Rectal smooth muscle tissue (tissue), 1 donor: ENCODE results near the gene ENAM.
"Not testable (repeated sequence)": the region's sequence is repeated elsewhere in the genome, so short reads cannot be mapped to it uniquely, and the experiment has no call there.

Experiments
- H3K27ac ChIP-seq: one replicate; pipeline ENCODE4 v1.7.0; 2013; ENCODE audit warnings: low read depth, low read length, inconsistent platforms
- H3K27me3 ChIP-seq: one replicate; pipeline ENCODE4 v1.7.0; 2013; ENCODE audit warnings: low read length; ENCODE audit not compliant: control insufficient read depth, insufficient read depth
- H3K36me3 ChIP-seq: one replicate; pipeline ENCODE4 v1.7.0; 2013; ENCODE audit warnings: low read length; ENCODE audit not compliant: control insufficient read depth, insufficient read depth
- H3K4me1 ChIP-seq: one replicate; pipeline ENCODE4 v1.7.0; 2013; ENCODE audit warnings: low read length; ENCODE audit not compliant: control insufficient read depth, insufficient read depth
- H3K4me3 ChIP-seq: one replicate; pipeline ENCODE4 v1.7.0; 2013; ENCODE audit warnings: low read length
- H3K9ac ChIP-seq: one replicate; pipeline ENCODE4 v1.7.0; 2013; ENCODE audit warnings: low read length

ENAM gene

GRCh38 chr4:70687821-70688794 lies 59.6 kb downstream of the ENAM start, which contains the start of gene UTP3:
TSS of gene UTP3 (plus strand) at chr4:70688532. CDS start at chr4:70688678, 146 bp downstream.
- H3K9ac ChIP-seq = peak within 1 kb of the TSS; percentile 93
- H3K27ac ChIP-seq = peak within 1 kb of the TSS; percentile 94
- peaks cover 2% of the 10 kb centered on the region for H3K36me3 ChIP-seq
- H3K4me3 ChIP-seq = peak within 1 kb of the TSS; percentile 97
- H3K27me3 ChIP-seq = no peaks in the 10 kb centered on the region
- peaks cover 14% of the 10 kb centered on the region for H3K4me1 ChIP-seq

GRCh38 chr4:70688795-70689231 lies 60.3 kb downstream of the ENAM start:
- Histone ChIP-seq H3K4me1 (peaks cover 14% of the 10 kb centered on the region), H3K9ac (peak overlapping the region; percentile 87), H3K27me3 (no peaks in the 10 kb centered on the region), H3K27ac (peak overlapping the region; percentile 94), H3K36me3 (peaks cover 2% of the 10 kb centered on the region), H3K4me3 (peak overlapping the region; percentile 97)

- peaks cover 14% of the 10 kb centered on the region for H3K4me1 ChIP-seq
- H3K27ac ChIP-seq = no peak overlapping the region
- no peak overlapping the region for H3K4me3 ChIP-seq
- H3K27me3 ChIP-seq = no peaks in the 10 kb centered on the region
- peaks cover 2% of the 10 kb centered on the region for H3K36me3 ChIP-seq
- H3K9ac ChIP-seq = no peak overlapping the region
Measured at GRCh38 chr4:70691661-70692060, 63.1 kb downstream of the ENAM start.

GRCh38 chr4:70694633-70695032 lies 66.1 kb downstream of the ENAM start:
- H3K4me3 ChIP-seq, H3K36me3 ChIP-seq, H3K9ac ChIP-seq, H3K27ac ChIP-seq, H3K4me1 ChIP-seq, H3K27me3 ChIP-seq: not testable (repeated sequence)
